Testis (tissue), 2 donors: ENCODE measurements around the gene TICAM1.

ENCODE experiments used
- CTCF ChIP-seq, 3 experiments: fragments of 450-650 bp in 2 of 3; fragments of 200-600 bp in 1 of 3; sonication (generic) in 1 of 3; IDR thresholded peaks; one replicate each; pipeline ENCODE4 v1.5.1; 2016 to 2019; ENCODE audit warnings: antibody characterized with exemption in 3 of 3, mild to moderate bottlenecking in 2 of 3, moderate library complexity in 1 of 3
- POLR2A ChIP-seq: fragments of 450-650 bp; IDR thresholded peaks from one replicate; pipeline ENCODE4 v1.6.1; 2017; ENCODE audit warnings: antibody characterized with exemption, mild to moderate bottlenecking, moderate library complexity

GRCh38 chr19:4774136-4774535, 57.4 kb downstream of the TICAM1 start:
- TF ChIP-seq POLR2A: no peak
- TF ChIP-seq CTCF (IDR thresholded peaks at IDR 0.05): no peak
